ENCODE measurements around the gene GRM3. TPM values are rescaled to one million over a fixed set of nuclear protein-coding genes. Genes with fewer than 3 reads are reported as not detected.

The GRM3 gene
- total and polyA plus RNA-seq, 2 of the 4 experiments (the other 2 are of a cell fraction) = not detected

GRCh38 chr7:86793136-86793535, 149.4 kb downstream of the GRM3 start:
- Histone ChIP-seq H2AFZ (replicated peaks; ENCODE audit: low read length, poor library complexity) (no peak overlapping the region), H3K9ac (ENCODE audit: low read depth, low read length) (no peak overlapping the region), H3K4ac (ENCODE audit: low read depth, low read length) (no peak overlapping the region), H3K9me3 (ENCODE audit: control insufficient read depth, insufficient read depth, low read length) (peaks cover 2% of the 10 kb centered on the region; the same call in 1 of the 2 replicates), H2AK5ac (ENCODE audit: low read depth, low read length) (no peak overlapping the region), H3K27me3 (ENCODE audit: control insufficient read depth, insufficient read depth, low read length) (no peaks in the 10 kb centered on the region), H3K4me1 (ENCODE audit: control insufficient read depth, insufficient read depth, low read length) (no peaks in the 10 kb centered on the region), H3K9me1 (ENCODE audit: insufficient read depth, low read length) (no peaks in the 10 kb centered on the region), H4K8ac (ENCODE audit: low read depth in 2 of 2, low read length in 2 of 2) (no peak overlapping the region), H2BK120ac (ENCODE audit: low read depth, low read length) (no peak overlapping the region), H3K27ac (ENCODE audit: insufficient read depth, low read length) (no peak overlapping the region), H3K18ac (ENCODE audit: low read depth, low read length) (no peak overlapping the region), H2BK15ac (ENCODE audit: low read depth, low read length) (no peak overlapping the region), H3K79me1 (ENCODE audit: low read depth in 1 of 2, low read length in 2 of 2) (no peaks in the 10 kb centered on the region), H4K5ac (ENCODE audit: low read depth, low read length) (no peak overlapping the region), H3K56ac (ENCODE audit: extremely low read depth, insufficient read depth, low read length) (no peak overlapping the region), H2AK9ac (replicated peaks; ENCODE audit: low read depth, low read length, poor library complexity) (no peak overlapping the region), H3K36me3 (ENCODE audit: control insufficient read depth, insufficient read depth, low read length) (no peaks in the 10 kb centered on the region), H2BK5ac (ENCODE audit: low read depth, low read length, poor library complexity, severe bottlenecking) (no peak overlapping the region), H4K91ac (ENCODE audit: insufficient read depth, low read depth, low read length) (no peak overlapping the region), H3K4me3 (ENCODE audit: insufficient read depth, low read depth, low read length) (no peak overlapping the region), H3K14ac (replicated peaks; ENCODE audit: low read depth, low read length) (no peak overlapping the region), H3K4me2 (ENCODE audit: low read depth, low read length) (no peak overlapping the region), H3K23ac (ENCODE audit: low read depth, low read length) (no peak overlapping the region), H2BK20ac (ENCODE audit: low read depth, low read length) (no peak overlapping the region), H4K20me1 (ENCODE audit: insufficient read depth, low read length) (no peaks in the 10 kb centered on the region)
- intact Hi-C loops (cut with micrococcal nuclease) = no loop called here
- TF ChIP-seq NFE2L2 (IDR thresholded peaks at IDR 0.05; ENCODE audit: low read depth, low read length) (no peak), FOS (IDR thresholded peaks at IDR 0.05; ENCODE audit: low read depth, low read length) (no peak), BHLHE40 (IDR thresholded peaks at IDR 0.05; ENCODE audit: low read depth, low read length) (no peak), USF2 (IDR thresholded peaks at IDR 0.05; ENCODE audit: low read depth, low read length) (no peak), RAD21 (IDR thresholded peaks at IDR 0.05; ENCODE audit: low read length) (no peak), MXI1 (IDR thresholded peaks at IDR 0.05; ENCODE audit: borderline replicate concordance, low read depth, low read length) (no peak), POLR2A (IDR thresholded peaks at IDR 0.05; ENCODE audit: low read depth, low read length) (no peak), MAFK (IDR thresholded peaks at IDR 0.05; ENCODE audit: low read depth, low read length) (no peak), RCOR1 (IDR thresholded peaks at IDR 0.05; ENCODE audit: insufficient replicate concordance, low read length) (no peak), RFX5 (IDR thresholded peaks at IDR 0.05; ENCODE audit: low read depth, low read length) (no peak), SMC3 (IDR thresholded peaks at IDR 0.05; ENCODE audit: low read depth, low read length) (no peak), CHD1 (IDR thresholded peaks at IDR 0.05; ENCODE audit: low read depth, low read length) (no peak)
- TF ChIP-seq, protein P1, sequence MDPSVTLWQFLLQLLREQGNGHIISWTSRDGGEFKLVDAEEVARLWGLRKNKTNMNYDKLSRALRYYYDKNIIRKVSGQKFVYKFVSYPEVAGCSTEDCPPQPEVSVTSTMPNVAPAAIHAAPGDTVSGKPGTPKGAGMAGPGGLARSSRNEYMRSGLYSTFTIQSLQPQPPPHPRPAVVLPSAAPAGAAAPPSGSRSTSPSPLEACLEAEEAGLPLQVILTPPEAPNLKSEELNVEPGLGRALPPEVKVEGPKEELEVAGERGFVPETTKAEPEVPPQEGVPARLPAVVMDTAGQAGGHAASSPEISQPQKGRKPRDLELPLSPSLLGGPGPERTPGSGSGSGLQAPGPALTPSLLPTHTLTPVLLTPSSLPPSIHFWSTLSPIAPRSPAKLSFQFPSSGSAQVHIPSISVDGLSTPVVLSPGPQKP (IDR thresholded peaks at IDR 0.05; ENCODE audit: borderline replicate concordance, low read depth, low read length) = no peak
- TF ChIP-seq, protein P2, sequence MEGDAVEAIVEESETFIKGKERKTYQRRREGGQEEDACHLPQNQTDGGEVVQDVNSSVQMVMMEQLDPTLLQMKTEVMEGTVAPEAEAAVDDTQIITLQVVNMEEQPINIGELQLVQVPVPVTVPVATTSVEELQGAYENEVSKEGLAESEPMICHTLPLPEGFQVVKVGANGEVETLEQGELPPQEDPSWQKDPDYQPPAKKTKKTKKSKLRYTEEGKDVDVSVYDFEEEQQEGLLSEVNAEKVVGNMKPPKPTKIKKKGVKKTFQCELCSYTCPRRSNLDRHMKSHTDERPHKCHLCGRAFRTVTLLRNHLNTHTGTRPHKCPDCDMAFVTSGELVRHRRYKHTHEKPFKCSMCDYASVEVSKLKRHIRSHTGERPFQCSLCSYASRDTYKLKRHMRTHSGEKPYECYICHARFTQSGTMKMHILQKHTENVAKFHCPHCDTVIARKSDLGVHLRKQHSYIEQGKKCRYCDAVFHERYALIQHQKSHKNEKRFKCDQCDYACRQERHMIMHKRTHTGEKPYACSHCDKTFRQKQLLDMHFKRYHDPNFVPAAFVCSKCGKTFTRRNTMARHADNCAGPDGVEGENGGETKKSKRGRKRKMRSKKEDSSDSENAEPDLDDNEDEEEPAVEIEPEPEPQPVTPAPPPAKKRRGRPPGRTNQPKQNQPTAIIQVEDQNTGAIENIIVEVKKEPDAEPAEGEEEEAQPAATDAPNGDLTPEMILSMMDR (conservative IDR thresholded peaks at IDR 0.05; ENCODE audit: low read depth, low read length) = no peak
- WGBS, 2 experiments (ENCODE audit: extremely low coverage in 2 of 2, insufficient read length in 1 of 2) = no CpG with 5 or more reads among the region's 1 CpG
- BruUV-seq (replicated peaks) = no TSS peak
- dilution Hi-C loops (cut with HindIII; ENCODE audit: low sequenced_read_pairs, unreplicated experiment) = no loop called here
- POLR2A ChIA-PET (ENCODE audit: unreplicated experiment) = no interaction called here
- CTCF ChIA-PET = no interaction called here
- in situ Hi-C loops (cut with MboI; ENCODE audit: low sequenced_read_pairs) = no loop called here
- DNase-seq (no peak), ATAC-seq (ENCODE audit: low read depth) (no peak)
